HG02840 (cell line): ENCODE measurements around the gene NEK9.
A peak's percentile ranks its signal among the peaks of the same experiment; 100 is the strongest.
"Not testable (repeated sequence)": the region's sequence is repeated elsewhere in the genome, so short reads cannot be mapped to it uniquely, and the experiment has no call there.

Source experiments
- ATAC-seq: cut with Tn5 transposase; IDR thresholded peaks from one replicate; pipeline ENCODE4 v1.9.1; 2021; ENCODE audit warnings: mild to moderate bottlenecking, moderate library complexity, moderate number of reproducible peaks; ENCODE audit not compliant: unreplicated experiment, low FRiP score

The NEK9 gene

GRCh38 chr14:75126679-75127473 lies at the start of gene NEK9:
TSS of gene NEK9 (minus strand) at chr14:75127048. CDS start at chr14:75126921, 127 bp downstream.
- peak; percentile 88 for ATAC-seq

GRCh38 chr14:75176142-75176820 lies 49.4 kb upstream of the NEK9 start, which contains the start of gene TMED10:
TSS of gene TMED10 (minus strand) at chr14:75176612. CDS start at chr14:75176579, 33 bp downstream.
- ATAC-seq = peak; percentile 82

GRCh38 chr14:75175677-75176141 lies 48.9 kb upstream of the NEK9 start:
- ATAC-seq = no peak

- no peak for ATAC-seq
These were observed 47.2 kb upstream of the NEK9 start for GRCh38 chr14:75174066-75174465.

GRCh38 chr14:75170772-75171171 lies 43.9 kb upstream of the NEK9 start:
- ATAC-seq = no peak

GRCh38 chr14:75168586-75169335 lies 41.9 kb upstream of the NEK9 start:
- ATAC-seq = no peak

GRCh38 chr14:75167325-75167724 lies 40.5 kb upstream of the NEK9 start:
- no peak for ATAC-seq

GRCh38 chr14:75165586-75166391 lies 38.9 kb upstream of the NEK9 start:
- no peak for ATAC-seq

GRCh38 chr14:75164809-75165208 lies 38.0 kb upstream of the NEK9 start:
- ATAC-seq = no peak

GRCh38 chr14:75163677-75164076 lies 36.8 kb upstream of the NEK9 start:
- no peak for ATAC-seq

- no peak for ATAC-seq
These were observed 35.8 kb upstream of the NEK9 start for GRCh38 chr14:75162631-75163030.

GRCh38 chr14:75158843-75159614 lies 32.2 kb upstream of the NEK9 start:
- no peak for ATAC-seq

- ATAC-seq = no peak
These were observed 30.1 kb upstream of the NEK9 start for GRCh38 chr14:75156901-75157300.

- no peak for ATAC-seq
These were observed 29.3 kb upstream of the NEK9 start for GRCh38 chr14:75156111-75156510.

GRCh38 chr14:75155169-75155568 lies 28.3 kb upstream of the NEK9 start:
- no peak for ATAC-seq

- no peak for ATAC-seq
These were observed 26.4 kb upstream of the NEK9 start for GRCh38 chr14:75153295-75153694.

GRCh38 chr14:75151851-75152250 lies 25.0 kb upstream of the NEK9 start:
- no peak for ATAC-seq

- ATAC-seq = not testable (repeated sequence)
These were observed 23.8 kb upstream of the NEK9 start for GRCh38 chr14:75150637-75151036.

- ATAC-seq = no peak
These were observed 23.3 kb upstream of the NEK9 start for GRCh38 chr14:75150150-75150549.
